ENCODE data around the gene TMEM271.
"Not testable (repeated sequence)": the region's sequence is repeated elsewhere in the genome, so short reads cannot be mapped to it uniquely, and the experiment has no call there.

Gene TMEM271

GRCh38 chr4:566508-567295, 9.4 kb downstream of the TMEM271 start:
- in situ Hi-C loops (cut with MboI; ENCODE audit: low sequenced_read_pairs) = no loop called here

DNA sequence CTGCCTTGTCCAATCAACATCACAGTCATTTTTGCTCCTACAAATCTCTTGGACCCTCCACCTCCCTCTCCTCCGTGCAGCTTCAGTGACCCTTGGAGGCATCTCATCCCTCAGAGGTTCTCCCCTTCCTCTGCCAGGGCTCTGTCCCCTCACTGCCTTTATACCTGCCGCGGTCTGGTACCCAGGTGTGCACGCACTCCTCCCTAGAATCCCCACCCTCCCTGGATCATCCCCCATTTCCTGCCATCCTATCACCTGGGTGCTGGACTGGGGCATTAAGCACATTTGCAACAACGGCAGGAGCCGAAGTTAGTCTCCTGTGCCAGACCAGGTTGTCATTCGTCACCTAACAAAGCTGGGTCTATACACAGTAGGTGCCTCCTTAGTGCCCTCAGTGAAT, 10.1 kb downstream of the TMEM271 start:
- in situ Hi-C loops (cut with MboI; ENCODE audit: low sequenced_read_pairs) = no loop called here

DNA sequence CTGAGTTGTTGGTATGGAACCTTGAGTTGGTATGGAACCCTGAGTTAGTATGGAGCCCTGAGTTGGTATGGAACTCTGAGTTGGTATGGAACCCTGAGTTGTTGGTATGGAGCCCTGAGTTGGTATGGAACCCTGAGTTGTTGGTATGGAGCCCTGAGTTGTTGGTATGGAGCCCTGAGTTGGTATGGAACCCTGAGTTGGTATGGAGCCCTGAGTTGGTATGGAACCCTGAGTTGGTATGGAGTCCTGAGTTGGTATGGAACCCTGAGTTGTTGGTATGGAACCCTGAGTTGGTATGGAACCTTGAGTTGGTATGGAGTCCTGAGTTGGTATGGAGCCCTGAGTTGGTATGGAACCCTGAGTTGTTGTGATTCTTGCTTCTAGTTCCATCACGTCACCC, 10.5 kb downstream of the TMEM271 start:
- in situ Hi-C loops (cut with MboI; ENCODE audit: low sequenced_read_pairs) = not testable (repeated sequence)

GRCh38 chr4:562458-562857, 13.6 kb downstream of the TMEM271 start:
- in situ Hi-C loops (cut with MboI; ENCODE audit: low sequenced_read_pairs) = not testable (repeated sequence)

- in situ Hi-C loops (cut with MboI; ENCODE audit: low sequenced_read_pairs) = no loop called here
These were observed 14.7 kb downstream of the TMEM271 start for GRCh38 chr4:561426-561825.

DNA sequence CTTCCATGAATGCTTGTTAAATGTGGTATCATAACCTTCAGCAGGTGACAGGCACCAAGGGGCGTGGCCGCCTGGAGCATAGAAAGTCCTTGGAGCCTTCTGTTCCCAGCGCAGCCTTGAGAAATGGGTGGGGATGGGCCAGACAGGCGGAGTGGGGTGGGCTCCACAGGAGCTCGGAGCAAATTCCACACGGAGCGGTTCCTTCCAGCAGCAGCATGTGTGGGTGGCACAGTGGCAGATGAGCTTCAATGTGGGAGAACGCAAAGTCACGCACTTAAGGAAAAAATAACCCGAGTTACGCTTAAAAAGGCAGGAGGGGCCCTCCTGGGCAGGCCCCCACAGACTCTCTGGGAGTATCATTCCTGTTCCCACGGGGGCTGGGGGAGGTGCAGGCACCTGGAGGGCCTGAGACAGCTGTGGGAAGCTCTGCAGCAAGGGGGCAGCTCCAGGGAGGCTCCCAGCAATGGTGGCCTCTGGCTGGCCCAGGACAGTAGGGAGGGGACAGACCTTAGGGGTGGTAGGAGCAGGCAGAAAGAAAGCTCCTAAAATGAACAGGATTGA, 15.3 kb downstream of the TMEM271 start:
- in situ Hi-C loops (cut with MboI; ENCODE audit: low sequenced_read_pairs) = no loop called here

DNA sequence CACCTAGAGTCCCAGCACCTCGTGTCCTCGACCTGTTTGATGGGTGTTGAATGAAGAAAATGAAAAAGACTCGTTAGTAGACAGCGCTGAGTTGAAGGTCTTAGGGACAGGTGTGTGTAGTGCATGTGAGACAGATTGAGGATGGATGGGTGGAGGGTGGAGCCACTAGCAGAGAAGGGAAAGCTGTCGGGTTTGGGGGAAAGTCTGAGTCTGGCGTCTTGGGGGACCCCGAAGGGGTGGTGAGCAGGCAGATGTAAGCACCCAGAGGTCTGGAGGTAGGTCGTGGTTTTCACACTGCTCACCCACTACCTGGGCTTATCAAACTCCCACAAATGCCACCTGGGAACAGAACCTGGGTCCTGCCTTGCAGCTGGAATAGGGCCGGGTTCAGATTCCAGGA, 16.0 kb downstream of the TMEM271 start:
- in situ Hi-C loops (cut with MboI; ENCODE audit: low sequenced_read_pairs) = no loop called here

GRCh38 chr4:555566-556275, 20.4 kb downstream of the TMEM271 start:
- in situ Hi-C loops (cut with MboI; ENCODE audit: low sequenced_read_pairs) = no loop called here

DNA sequence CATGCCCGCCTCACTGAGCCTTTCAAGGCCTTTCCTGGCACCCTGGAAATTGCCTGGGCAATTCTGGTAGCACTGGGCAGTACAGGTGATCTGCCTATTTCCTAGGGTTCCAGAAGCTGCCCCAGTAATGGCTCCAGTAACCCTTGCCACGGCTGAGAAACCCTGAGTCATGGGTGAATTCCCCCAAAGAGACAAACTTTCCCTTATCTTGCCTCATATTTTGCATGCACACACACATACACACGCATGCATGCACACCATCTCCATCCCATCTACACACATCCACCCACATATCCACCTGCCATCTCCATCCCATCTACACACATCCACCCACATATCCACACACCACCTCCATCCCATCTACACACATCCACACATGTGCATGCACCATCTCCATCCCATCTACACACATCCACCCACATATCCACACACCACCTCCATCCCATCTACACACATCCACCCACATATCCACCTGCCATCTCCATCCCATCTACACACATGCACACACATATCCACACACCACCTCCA, 21.2 kb downstream of the TMEM271 start:
- in situ Hi-C loops (cut with MboI; ENCODE audit: low sequenced_read_pairs) = not testable (repeated sequence)

- in situ Hi-C loops (cut with MboI; ENCODE audit: low sequenced_read_pairs) = no loop called here
These were observed 24.1 kb downstream of the TMEM271 start for GRCh38 chr4:552019-552418.

- in situ Hi-C loops (cut with MboI; ENCODE audit: low sequenced_read_pairs) = not testable (repeated sequence)
These were observed 25.8 kb downstream of the TMEM271 start for GRCh38 chr4:550268-550667.

DNA sequence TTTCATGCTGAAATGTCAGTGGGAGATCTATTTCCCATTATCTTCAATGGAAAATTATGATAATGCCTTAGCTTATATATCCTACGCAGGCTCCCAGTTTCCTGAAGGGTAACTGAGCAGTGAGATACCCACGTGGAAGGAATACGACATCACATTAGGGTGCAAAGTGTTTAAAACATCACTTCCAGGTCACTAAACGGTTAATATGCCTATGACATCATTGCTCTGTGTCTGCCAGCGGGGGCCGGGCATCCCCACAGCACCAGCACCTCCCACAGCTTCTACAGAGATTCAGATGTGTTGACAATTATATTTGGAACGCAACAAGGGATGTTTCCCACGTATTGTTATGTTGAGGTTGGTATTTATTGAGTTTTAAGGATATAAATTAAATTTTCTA, 27.1 kb downstream of the TMEM271 start:
- in situ Hi-C loops (cut with MboI; ENCODE audit: low sequenced_read_pairs) = no loop called here

DNA sequence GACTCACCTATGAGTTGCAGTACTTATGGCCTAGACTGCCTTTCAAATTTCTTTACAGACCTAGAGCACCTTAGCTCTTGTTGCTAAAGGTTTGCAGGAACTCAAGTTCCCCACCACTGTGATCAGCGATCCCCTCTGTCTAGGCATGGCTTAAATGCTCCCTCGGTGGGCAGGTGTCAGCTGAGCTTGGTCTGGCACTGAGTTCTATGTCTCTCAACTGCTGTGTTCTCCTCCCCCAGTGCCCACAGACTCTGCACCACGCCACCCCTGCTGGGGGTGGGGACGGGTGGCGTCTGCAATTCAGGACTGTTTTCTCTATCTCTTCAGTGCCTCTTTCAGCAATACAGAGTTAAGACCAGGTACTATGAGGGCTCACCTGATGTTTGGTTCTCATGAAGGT, 30.5 kb downstream of the TMEM271 start:
- in situ Hi-C loops (cut with MboI; ENCODE audit: low sequenced_read_pairs) = no loop called here

DNA sequence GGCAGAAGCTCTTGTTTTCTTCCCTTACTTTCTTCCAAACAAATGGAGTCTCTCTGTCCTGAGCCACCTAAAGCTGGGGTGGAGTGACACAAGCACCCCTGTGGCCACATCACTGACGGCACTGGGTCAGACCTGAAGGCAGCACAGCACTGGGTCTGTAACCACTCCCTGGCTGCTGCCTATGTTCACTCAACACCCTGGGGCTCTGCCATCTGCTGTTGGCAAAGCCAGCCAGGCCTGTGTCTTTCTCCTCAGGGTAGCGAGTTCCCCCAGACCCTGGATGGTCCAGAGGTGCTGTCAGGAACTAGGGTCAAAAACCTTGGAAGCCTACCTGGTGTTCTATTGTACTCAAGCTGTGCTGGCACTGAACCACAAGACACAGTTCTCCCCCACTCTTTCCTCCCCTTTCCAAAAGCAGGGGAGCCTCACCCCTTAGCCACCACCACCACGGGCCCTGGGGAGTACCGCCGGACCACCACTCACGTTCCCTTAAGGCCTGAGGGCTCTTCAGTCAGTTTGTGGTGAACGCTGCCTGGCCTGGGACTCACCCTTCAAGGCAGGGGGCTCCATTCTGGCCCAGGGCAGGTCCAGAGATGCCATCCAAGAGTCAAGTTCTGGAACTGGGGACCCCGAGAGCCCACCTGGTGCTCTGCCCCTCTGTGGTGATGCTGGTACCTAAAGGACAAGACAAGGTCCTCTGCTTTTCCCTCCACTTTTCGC, 31.5 kb downstream of the TMEM271 start:
- in situ Hi-C loops (cut with MboI; ENCODE audit: low sequenced_read_pairs) = no loop called here

DNA sequence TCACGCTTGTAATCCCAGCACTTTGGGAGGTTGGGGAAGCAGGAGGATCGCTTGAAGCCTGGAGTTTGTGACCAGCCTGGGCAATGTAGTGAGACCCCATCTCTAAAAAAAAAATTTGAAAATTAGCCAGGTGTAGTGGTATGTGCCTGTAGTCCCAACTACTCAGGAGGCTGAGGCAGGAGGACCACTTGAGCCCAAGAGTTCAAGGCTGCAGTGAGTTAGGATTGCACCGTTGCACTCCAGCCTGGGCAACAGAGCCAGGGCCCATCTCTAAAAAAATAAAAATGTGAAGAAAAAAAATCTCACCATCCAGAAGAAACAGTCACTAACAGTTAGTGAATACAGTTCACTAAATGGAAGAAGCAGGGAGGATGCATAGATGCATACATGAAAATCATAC, 34.8 kb downstream of the TMEM271 start:
- in situ Hi-C loops (cut with MboI; ENCODE audit: low sequenced_read_pairs) = no loop called here

DNA sequence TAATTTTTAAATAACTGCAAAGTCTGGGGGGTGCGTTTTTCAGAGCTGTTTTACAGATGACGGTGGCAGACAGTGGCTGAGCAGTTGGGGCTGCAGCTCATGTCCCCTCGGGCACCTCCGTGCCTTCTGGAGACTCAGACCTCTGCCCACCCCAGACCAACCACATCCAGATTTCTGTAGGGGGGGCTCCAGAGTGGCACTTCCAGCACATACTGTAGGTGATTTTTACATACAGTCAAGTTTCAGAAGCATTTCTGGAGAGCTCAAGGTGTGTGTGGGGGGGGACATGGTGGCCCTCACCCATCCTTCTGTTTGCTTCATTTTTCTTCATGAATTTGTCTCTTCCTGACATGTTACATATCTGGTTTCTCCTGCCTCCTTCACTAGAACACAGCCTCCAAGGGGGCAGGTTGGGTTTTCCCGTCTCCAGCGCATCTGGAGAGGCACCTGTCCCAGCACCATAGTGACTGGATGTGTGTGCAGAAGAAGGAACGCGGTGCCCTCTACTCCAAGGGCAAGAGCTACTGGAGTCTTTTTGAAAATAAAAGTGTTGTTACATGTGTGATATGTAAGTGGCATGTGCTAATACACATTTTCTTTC, 37.5 kb downstream of the TMEM271 start:
- in situ Hi-C loops (cut with MboI; ENCODE audit: low sequenced_read_pairs) = no loop called here

DNA sequence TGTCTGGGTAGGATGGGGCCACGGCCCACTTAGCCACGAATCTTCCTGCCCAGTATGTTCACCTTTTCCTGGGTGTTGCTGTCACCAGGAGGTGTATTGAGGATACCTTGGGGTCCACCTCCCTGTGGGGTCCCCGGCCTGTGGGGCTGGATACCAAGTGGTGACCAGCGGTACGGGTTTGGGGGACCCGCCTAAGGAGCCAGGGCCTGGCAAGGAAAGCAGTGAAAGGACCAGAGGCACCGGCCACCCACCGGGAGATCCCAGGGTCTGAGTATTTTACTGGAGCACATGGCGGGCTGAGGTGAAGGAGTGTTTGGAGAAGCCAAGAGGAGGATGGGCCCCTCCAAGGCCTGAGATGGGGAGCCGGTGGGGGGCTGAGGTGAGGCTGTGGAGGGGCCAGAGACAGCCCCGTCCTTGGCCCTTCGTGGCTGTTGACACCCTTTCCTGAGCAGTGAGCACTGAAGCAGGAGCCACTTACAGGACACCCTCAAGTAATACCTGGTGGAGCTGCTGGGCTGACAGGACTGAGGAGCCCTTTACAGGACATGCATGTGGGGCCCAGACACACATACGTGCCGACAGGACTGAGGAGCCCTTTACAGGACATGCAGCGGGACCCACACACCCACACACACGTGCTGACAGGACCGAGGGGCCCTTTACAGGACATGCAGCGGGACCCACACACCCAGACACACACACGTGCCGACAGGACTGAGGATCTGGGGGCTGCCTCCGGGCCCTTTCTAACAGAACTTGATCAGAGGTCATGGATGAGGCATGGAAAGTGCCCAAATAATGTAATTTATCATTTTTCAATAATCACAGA, 38.4 kb downstream of the TMEM271 start:
- in situ Hi-C loops (cut with MboI; ENCODE audit: low sequenced_read_pairs) = no loop called here

DNA sequence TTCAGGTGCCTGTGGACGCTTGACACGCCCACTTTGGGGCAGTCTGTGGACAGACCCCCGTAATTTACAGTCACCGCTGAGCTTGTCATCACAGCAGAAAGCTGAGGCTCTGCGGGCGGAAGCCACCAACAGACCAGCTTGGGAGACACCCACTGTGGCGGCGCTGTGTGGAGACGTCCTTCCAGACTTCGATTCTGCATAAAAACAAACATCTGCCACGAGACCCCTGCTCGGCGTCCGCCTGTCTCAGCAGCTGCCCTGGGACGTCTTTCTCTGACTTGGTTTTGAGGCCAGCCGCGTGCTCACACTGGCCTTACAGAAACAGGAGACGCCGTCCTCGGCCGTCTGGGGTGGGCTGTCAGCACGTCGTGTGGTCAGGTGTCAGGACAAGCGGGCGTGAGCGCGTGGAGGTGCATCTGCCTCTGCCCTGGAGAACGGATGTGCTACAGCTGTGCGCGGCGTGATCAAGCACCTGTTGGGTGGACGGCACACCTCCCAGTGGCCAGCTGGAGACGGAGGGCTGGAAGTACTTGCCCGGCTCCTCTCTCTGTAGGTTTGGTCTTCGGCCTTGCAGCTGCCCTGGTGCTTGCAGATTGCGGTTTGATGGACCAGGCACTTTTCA, 39.6 kb downstream of the TMEM271 start:
- in situ Hi-C loops (cut with MboI; ENCODE audit: low sequenced_read_pairs) = no loop called here

DNA sequence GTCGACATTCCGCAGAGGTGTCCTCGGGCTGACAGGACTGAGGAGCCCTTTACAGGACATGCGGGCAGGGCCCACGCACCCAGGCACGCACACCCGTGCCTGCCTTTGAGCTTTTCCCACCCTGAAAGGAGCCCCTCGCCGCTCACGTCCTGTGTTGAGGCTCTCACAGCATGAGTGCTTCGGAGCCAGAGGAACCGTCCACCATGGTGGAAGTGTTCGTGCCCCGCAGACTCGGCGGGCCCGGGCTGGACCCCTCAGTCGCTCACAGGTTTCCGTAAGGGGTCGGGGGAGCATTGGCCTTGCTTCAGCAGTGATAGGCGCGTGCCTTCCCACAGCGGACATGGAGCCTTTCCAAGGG, 40.2 kb downstream of the TMEM271 start:
- in situ Hi-C loops (cut with MboI; ENCODE audit: low sequenced_read_pairs) = no loop called here

All from HL-60/S4 treated with retinoic acid at 250 ng/mL for 4 days and 3 days (cell line).